Ascending aorta (tissue), 2 donors: Measurements from ENCODE around the gene GTPBP2. TPM values are rescaled to one million over a fixed set of nuclear protein-coding genes. Genes with fewer than 3 reads are reported as not detected.

Source experiments
- DNase-seq, 2 donors: peaks; one replicate each; pipeline ENCODE4 v3.0.0-alpha.2; 2019; ENCODE audit warnings: low spot score in 2 of 2
- H3K27ac ChIP-seq, 2 donors: fragments of 200-600 bp; sonication (generic); one replicate each; pipeline ENCODE4 v1.5.1; 2016 to 2017; ENCODE audit warnings: mild to moderate bottlenecking in 1 of 2
- H3K27me3 ChIP-seq: fragments of 200-600 bp; sonication (generic); one replicate; pipeline ENCODE4 v1.5.1; 2017
- H3K36me3 ChIP-seq, 2 donors: fragments of 200-600 bp; sonication (generic); one replicate each; pipeline ENCODE4 v1.5.1; 2016
- H3K4me1 ChIP-seq, 2 donors: fragments of 200-600 bp; sonication (generic); one replicate each; pipeline ENCODE4 v1.5.1; 2016 to 2017; ENCODE audit warnings: mild to moderate bottlenecking in 1 of 2
- H3K4me3 ChIP-seq, 2 donors: fragments of 200-600 bp; sonication (generic); one replicate each; pipeline ENCODE4 v1.5.1; 2016 to 2017; ENCODE audit warnings: mild to moderate bottlenecking in 1 of 2
- H3K9me3 ChIP-seq, 2 donors: fragments of 200-600 bp; sonication (generic); one replicate each; pipeline ENCODE4 v1.5.1; 2016
- intact Hi-C: fragments of 100-400 bp; cut with DNase I; formaldehyde crosslinking; loops from one replicate; pipeline ENCODE4 v1.15.1; 2023
- total RNA-seq: library from RNA; depleted of rRNA; stranded (reverse); fragments of >200 nt; gene quantifications from one replicate; pipeline ENCODE4 v1.1.0, GENCODE V29; 2016
- TF ChIP-seq, protein P1 (sequence below), 3 experiments: fragments of 200-600 bp in 2 of 3; fragments of 450-650 bp in 1 of 3; sonication (generic) in 2 of 3; IDR thresholded peaks; one replicate each; pipeline ENCODE4 v1.5.1; 2016 to 2019; ENCODE audit warnings: antibody characterized with exemption in 3 of 3, mild to moderate bottlenecking in 1 of 3, moderate library complexity in 1 of 3

GTPBP2 gene
- total RNA-seq, 1 donor from 2014 or later, result 30.7 TPM

GRCh38 chr6:43616725-43617472 lies 12.2 kb downstream of the GTPBP2 start:
- Histone ChIP-seq H3K27ac (no peak overlapping the region), H3K4me3 (no peak overlapping the region), H3K4me1 (no peaks in the 10 kb centered on the region), H3K36me3 (peaks cover 20 to 60% of the 10 kb centered on the region in 2 donors), H3K9me3 (no peaks in the 10 kb centered on the region), H3K27me3 (no peaks in the 10 kb centered on the region)
- TF ChIP-seq, protein P1, sequence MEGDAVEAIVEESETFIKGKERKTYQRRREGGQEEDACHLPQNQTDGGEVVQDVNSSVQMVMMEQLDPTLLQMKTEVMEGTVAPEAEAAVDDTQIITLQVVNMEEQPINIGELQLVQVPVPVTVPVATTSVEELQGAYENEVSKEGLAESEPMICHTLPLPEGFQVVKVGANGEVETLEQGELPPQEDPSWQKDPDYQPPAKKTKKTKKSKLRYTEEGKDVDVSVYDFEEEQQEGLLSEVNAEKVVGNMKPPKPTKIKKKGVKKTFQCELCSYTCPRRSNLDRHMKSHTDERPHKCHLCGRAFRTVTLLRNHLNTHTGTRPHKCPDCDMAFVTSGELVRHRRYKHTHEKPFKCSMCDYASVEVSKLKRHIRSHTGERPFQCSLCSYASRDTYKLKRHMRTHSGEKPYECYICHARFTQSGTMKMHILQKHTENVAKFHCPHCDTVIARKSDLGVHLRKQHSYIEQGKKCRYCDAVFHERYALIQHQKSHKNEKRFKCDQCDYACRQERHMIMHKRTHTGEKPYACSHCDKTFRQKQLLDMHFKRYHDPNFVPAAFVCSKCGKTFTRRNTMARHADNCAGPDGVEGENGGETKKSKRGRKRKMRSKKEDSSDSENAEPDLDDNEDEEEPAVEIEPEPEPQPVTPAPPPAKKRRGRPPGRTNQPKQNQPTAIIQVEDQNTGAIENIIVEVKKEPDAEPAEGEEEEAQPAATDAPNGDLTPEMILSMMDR (IDR thresholded peaks at IDR 0.05), result no peak
- DNase-seq, result no peak
- intact Hi-C loops, result no loop called here

GRCh38 chr6:43614396-43614730 lies 14.7 kb downstream of the GTPBP2 start:
- Histone ChIP-seq H3K9me3 (no peaks in the 10 kb centered on the region), H3K36me3 (peaks cover 13 to 49% of the 10 kb centered on the region in 2 donors), H3K27ac (no peak overlapping the region), H3K27me3 (no peaks in the 10 kb centered on the region), H3K4me3 (no peak overlapping the region), H3K4me1 (no peaks in the 10 kb centered on the region)
- TF ChIP-seq, protein P1 (IDR thresholded peaks at IDR 0.05), result no peak
- intact Hi-C loops, result no loop called here
- no peak for DNase-seq

DNA sequence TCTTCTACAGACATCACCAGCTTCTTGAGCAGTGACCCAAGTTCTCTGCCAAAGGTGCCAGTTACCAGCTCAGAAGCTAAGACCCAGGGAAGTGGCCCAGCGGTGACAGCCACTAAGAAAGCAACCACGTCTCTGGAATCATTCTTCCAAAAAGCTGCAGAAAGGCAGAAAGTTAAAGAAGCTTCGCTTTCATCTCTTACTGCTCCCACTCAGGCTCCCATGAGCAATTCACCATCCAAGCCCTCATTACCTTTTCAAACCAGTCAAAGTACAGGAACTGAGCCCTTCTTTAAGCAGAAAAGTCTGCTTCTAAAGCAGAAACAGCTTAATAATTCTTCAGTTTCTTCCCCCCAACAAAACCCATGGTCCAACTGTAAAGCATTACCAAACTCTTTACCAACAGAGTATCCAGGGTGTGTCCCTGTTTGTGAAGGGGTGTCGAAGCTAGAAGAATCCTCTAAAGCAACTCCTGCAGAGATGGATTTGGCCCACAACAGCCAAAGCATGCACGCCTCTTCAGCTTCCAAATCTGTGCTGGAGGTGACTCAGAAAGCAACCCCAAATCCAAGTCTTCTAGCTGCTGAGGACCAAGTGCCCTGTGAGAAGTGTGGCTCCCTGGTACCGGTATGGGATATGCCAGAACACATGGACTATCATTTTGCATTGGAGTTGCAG lies 15.2 kb downstream of the GTPBP2 start:
- Histone ChIP-seq H3K4me1 (no peaks in the 10 kb centered on the region), H3K4me3 (no peak overlapping the region), H3K27me3 (no peaks in the 10 kb centered on the region), H3K9me3 (no peaks in the 10 kb centered on the region), H3K27ac (no peak overlapping the region), H3K36me3 (peaks cover 13 to 49% of the 10 kb centered on the region in 2 donors)
- intact Hi-C loops, result no loop called here
- TF ChIP-seq, protein P1 (IDR thresholded peaks at IDR 0.05), result no peak
- DNase-seq, result no peak

- intact Hi-C loops, result no loop called here
- H3K36me3 ChIP-seq, result peaks cover 16 to 62% of the 10 kb centered on the region in 2 donors
- no peaks in the 10 kb centered on the region for H3K9me3 ChIP-seq
- no peaks in the 10 kb centered on the region for H3K4me1 ChIP-seq
- no peaks in the 10 kb centered on the region for H3K27me3 ChIP-seq
- H3K4me3 ChIP-seq, result no peak overlapping the region
- no peak overlapping the region for H3K27ac ChIP-seq
- TF ChIP-seq, protein P1 (IDR thresholded peaks at IDR 0.05), result no peak
- DNase-seq, result no peak
These were observed 18.6 kb downstream of the GTPBP2 start for GRCh38 chr6:43610431-43610830.

- DNase-seq, result no peak
- Histone ChIP-seq H3K4me3 (no peak overlapping the region), H3K27me3 (no peaks in the 10 kb centered on the region), H3K27ac (no peak overlapping the region), H3K9me3 (no peaks in the 10 kb centered on the region), H3K4me1 (no peaks in the 10 kb centered on the region), H3K36me3 (peaks cover 16 to 60% of the 10 kb centered on the region in 2 donors)
- intact Hi-C loops, result loop anchor here (2.0 kb wide), 1 partner anchor 469 kb away; no protein-coding TSS in a partner anchor
- TF ChIP-seq, protein P1 (IDR thresholded peaks at IDR 0.05), result no peak
These were observed 19.7 kb downstream of the GTPBP2 start for GRCh38 chr6:43609402-43609801.
